ENCODE measurements around the gene ADAM12.

The ADAM12 gene

GRCh38 chr10:126061526-126061925, 326.8 kb downstream of the ADAM12 start:
- no peak for ATAC-seq

GRCh38 chr10:126060261-126060931, 327.9 kb downstream of the ADAM12 start:
- TF ChIP-seq, protein P1, sequence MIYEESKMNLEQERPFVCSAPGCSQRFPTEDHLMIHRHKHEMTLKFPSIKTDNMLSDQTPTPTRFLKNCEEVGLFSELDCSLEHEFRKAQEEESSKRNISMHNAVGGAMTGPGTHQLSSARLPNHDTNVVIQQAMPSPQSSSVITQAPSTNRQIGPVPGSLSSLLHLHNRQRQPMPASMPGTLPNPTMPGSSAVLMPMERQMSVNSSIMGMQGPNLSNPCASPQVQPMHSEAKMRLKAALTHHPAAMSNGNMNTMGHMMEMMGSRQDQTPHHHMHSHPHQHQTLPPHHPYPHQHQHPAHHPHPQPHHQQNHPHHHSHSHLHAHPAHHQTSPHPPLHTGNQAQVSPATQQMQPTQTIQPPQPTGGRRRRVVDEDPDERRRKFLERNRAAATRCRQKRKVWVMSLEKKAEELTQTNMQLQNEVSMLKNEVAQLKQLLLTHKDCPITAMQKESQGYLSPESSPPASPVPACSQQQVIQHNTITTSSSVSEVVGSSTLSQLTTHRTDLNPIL (CRISPR knock-in tag; IDR thresholded peaks at IDR 0.05; ENCODE audit: low read depth) = no peak
- TF ChIP-seq OSR1 (CRISPR knock-in tag; IDR thresholded peaks at IDR 0.05) = no peak
- no peak for TF ChIP-seq GLIS3 (CRISPR knock-in tag; IDR thresholded peaks at IDR 0.05)
- no peak for TF ChIP-seq TOX (CRISPR knock-in tag; IDR thresholded peaks at IDR 0.05; ENCODE audit: borderline replicate concordance)
- TF ChIP-seq ZFP30 (CRISPR knock-in tag; IDR thresholded peaks at IDR 0.05) = no peak
- no peak for TF ChIP-seq ZC3H10 (CRISPR knock-in tag; IDR thresholded peaks at IDR 0.05)
- no peak for TF ChIP-seq RARB (CRISPR knock-in tag; IDR thresholded peaks at IDR 0.05)
- TF ChIP-seq, protein P2, sequence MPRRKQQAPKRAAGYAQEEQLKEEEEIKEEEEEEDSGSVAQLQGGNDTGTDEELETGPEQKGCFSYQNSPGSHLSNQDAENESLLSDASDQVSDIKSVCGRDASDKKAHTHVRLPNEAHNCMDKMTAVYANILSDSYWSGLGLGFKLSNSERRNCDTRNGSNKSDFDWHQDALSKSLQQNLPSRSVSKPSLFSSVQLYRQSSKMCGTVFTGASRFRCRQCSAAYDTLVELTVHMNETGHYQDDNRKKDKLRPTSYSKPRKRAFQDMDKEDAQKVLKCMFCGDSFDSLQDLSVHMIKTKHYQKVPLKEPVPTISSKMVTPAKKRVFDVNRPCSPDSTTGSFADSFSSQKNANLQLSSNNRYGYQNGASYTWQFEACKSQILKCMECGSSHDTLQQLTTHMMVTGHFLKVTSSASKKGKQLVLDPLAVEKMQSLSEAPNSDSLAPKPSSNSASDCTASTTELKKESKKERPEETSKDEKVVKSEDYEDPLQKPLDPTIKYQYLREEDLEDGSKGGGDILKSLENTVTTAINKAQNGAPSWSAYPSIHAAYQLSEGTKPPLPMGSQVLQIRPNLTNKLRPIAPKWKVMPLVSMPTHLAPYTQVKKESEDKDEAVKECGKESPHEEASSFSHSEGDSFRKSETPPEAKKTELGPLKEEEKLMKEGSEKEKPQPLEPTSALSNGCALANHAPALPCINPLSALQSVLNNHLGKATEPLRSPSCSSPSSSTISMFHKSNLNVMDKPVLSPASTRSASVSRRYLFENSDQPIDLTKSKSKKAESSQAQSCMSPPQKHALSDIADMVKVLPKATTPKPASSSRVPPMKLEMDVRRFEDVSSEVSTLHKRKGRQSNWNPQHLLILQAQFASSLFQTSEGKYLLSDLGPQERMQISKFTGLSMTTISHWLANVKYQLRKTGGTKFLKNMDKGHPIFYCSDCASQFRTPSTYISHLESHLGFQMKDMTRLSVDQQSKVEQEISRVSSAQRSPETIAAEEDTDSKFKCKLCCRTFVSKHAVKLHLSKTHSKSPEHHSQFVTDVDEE (CRISPR knock-in tag; IDR thresholded peaks at IDR 0.05) = no peak
- no peak for TF ChIP-seq TCF4 (CRISPR knock-in tag; IDR thresholded peaks at IDR 0.05; ENCODE audit: borderline replicate concordance)
- no peak for TF ChIP-seq ZNF565 (CRISPR knock-in tag; conservative IDR thresholded peaks at IDR 0.05; ENCODE audit: low read depth)
- no peak for TF ChIP-seq ZNF70 (CRISPR knock-in tag; IDR thresholded peaks at IDR 0.05)
- no peak for TF ChIP-seq SNAI2 (CRISPR knock-in tag; IDR thresholded peaks at IDR 0.05)
- TF ChIP-seq, protein P3, sequence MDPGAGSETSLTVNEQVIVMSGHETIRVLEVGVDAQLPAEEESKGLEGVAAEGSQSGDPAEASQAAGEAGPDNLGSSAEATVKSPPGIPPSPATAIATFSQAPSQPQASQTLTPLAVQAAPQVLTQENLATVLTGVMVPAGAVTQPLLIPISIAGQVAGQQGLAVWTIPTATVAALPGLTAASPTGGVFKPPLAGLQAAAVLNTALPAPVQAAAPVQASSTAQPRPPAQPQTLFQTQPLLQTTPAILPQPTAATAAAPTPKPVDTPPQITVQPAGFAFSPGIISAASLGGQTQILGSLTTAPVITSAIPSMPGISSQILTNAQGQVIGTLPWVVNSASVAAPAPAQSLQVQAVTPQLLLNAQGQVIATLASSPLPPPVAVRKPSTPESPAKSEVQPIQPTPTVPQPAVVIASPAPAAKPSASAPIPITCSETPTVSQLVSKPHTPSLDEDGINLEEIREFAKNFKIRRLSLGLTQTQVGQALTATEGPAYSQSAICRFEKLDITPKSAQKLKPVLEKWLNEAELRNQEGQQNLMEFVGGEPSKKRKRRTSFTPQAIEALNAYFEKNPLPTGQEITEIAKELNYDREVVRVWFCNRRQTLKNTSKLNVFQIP (CRISPR knock-in tag; IDR thresholded peaks at IDR 0.05; ENCODE audit: borderline replicate concordance, low read depth) = no peak
- TF ChIP-seq ZFP3 (CRISPR knock-in tag; IDR thresholded peaks at IDR 0.05) = no peak
- no peak for TF ChIP-seq ZNF8 (CRISPR knock-in tag; IDR thresholded peaks at IDR 0.05)
- TF ChIP-seq CSDC2 (CRISPR knock-in tag; IDR thresholded peaks at IDR 0.05) = no peak
- no peak for TF ChIP-seq PATZ1 (CRISPR knock-in tag; IDR thresholded peaks at IDR 0.05; ENCODE audit: borderline replicate concordance)
- TF ChIP-seq ISL1 (CRISPR knock-in tag; IDR thresholded peaks at IDR 0.05) = no peak
- ATAC-seq = peak; percentile 2; the same call in 2 of the 3 replicates

More at GRCh38 chr10:126061526-126061925, 326.8 kb downstream of the ADAM12 start:
- TF ChIP-seq ZFP30 (CRISPR knock-in tag; IDR thresholded peaks at IDR 0.05) (no peak), RARB (CRISPR knock-in tag; IDR thresholded peaks at IDR 0.05) (no peak), ARNTL (CRISPR knock-in tag; IDR thresholded peaks at IDR 0.05; ENCODE audit: borderline replicate concordance, low read depth) (no peak), ZC3H10 (CRISPR knock-in tag; IDR thresholded peaks at IDR 0.05) (no peak), SNAI2 (CRISPR knock-in tag; IDR thresholded peaks at IDR 0.05) (no peak), ZNF70 (CRISPR knock-in tag; IDR thresholded peaks at IDR 0.05) (no peak), OSR1 (CRISPR knock-in tag; IDR thresholded peaks at IDR 0.05) (no peak), CSDC2 (CRISPR knock-in tag; IDR thresholded peaks at IDR 0.05) (no peak), ZNF8 (CRISPR knock-in tag; IDR thresholded peaks at IDR 0.05) (no peak), ESRRG (CRISPR knock-in tag; IDR thresholded peaks at IDR 0.05) (no peak), GLIS3 (CRISPR knock-in tag; IDR thresholded peaks at IDR 0.05) (no peak), ISL1 (CRISPR knock-in tag; IDR thresholded peaks at IDR 0.05) (no peak)
- TF ChIP-seq, protein P1 (CRISPR knock-in tag; IDR thresholded peaks at IDR 0.05; ENCODE audit: low read depth) = no peak
- TF ChIP-seq, protein P2 (CRISPR knock-in tag; IDR thresholded peaks at IDR 0.05) = no peak
- TF ChIP-seq, protein P4, sequence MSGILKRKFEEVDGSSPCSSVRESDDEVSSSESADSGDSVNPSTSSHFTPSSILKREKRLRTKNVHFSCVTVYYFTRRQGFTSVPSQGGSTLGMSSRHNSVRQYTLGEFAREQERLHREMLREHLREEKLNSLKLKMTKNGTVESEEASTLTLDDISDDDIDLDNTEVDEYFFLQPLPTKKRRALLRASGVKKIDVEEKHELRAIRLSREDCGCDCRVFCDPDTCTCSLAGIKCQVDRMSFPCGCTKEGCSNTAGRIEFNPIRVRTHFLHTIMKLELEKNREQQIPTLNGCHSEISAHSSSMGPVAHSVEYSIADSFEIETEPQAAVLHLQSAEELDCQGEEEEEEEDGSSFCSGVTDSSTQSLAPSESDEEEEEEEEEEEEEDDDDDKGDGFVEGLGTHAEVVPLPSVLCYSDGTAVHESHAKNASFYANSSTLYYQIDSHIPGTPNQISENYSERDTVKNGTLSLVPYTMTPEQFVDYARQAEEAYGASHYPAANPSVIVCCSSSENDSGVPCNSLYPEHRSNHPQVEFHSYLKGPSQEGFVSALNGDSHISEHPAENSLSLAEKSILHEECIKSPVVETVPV (CRISPR knock-in tag; IDR thresholded peaks at IDR 0.05) = no peak
